CD4-positive, alpha-beta memory T cell (primary cell): Measurements from ENCODE around the gene IL17RB. TPM values are rescaled to one million over a fixed set of nuclear protein-coding genes. Genes with fewer than 3 reads are reported as not detected.

Source experiments
- CTCF ChIA-PET: fragments of 350-600 bp; sonication (Branson Sonifier 250); formaldehyde crosslinking; loops from one replicate; lab custom pipeline; 2021; ENCODE audit warnings: inconsistent platforms; ENCODE audit not compliant: partially characterized antibody; lab: Charles Lee
- POLR2A ChIA-PET: fragments of 350-600 bp; sonication (Branson Sonifier 250); formaldehyde crosslinking; loops from one replicate; lab custom pipeline; 2021; ENCODE audit not compliant: partially characterized antibody; lab: Charles Lee
- DNase-seq, 5 donors: peaks; one replicate each; pipeline versions ENCODE4 v3.0.0 to v3.0.0-alpha.2; 2020 to 2022; ENCODE audit warnings: mixed read lengths in 1 of 5
- H3K27ac ChIP-seq: one replicate; pipeline ENCODE4 v1.7.0; 2013; ENCODE audit warnings: low read depth, low read length
- H3K27me3 ChIP-seq: 2 replicates; pipeline ENCODE4 v1.7.0; 2013; ENCODE audit warnings: mild to moderate bottlenecking, low read length, moderate library complexity; ENCODE audit not compliant: insufficient read depth
- H3K36me3 ChIP-seq: 2 replicates; pipeline ENCODE4 v1.7.0; 2013; ENCODE audit warnings: mild to moderate bottlenecking, low read length, moderate library complexity; ENCODE audit not compliant: insufficient read depth
- H3K4me1 ChIP-seq: 2 replicates; pipeline ENCODE4 v1.7.0; 2013; ENCODE audit warnings: mild to moderate bottlenecking, low read length, moderate library complexity; ENCODE audit not compliant: insufficient read depth
- H3K4me3 ChIP-seq, 2 donors: one replicate each; pipeline ENCODE4 v1.7.0; 2013; ENCODE audit warnings: low read length in 2 of 2, mild to moderate bottlenecking in 1 of 2
- H3K9me3 ChIP-seq, 2 donors: one replicate each; pipeline ENCODE4 v1.7.0; 2013; ENCODE audit warnings: low read length in 2 of 2, control low read depth in 1 of 2; ENCODE audit not compliant: control insufficient read depth in 1 of 2
- H3K27ac Mint-ChIP-seq, 7 donors: one replicate each; pipeline ENCODE4 v1.8.0; 2020 to 2021; ENCODE audit warnings: mixed read lengths in 7 of 7, mild to moderate bottlenecking in 6 of 7, inconsistent platforms in 3 of 7, moderate library complexity in 3 of 7
- H3K27me3 Mint-ChIP-seq, 2 donors: one replicate each; pipeline ENCODE4 v1.8.0; 2020 to 2021; ENCODE audit warnings: mixed read lengths in 2 of 2
- H3K36me3 Mint-ChIP-seq, 2 donors: one replicate each; pipeline ENCODE4 v1.8.0; 2020 to 2021; ENCODE audit warnings: mixed read lengths in 2 of 2, inconsistent platforms in 1 of 2, mild to moderate bottlenecking in 1 of 2
- H3K4me1 Mint-ChIP-seq, 4 donors: one replicate each; pipeline ENCODE4 v1.8.0; 2020 to 2021; ENCODE audit warnings: mixed read lengths in 4 of 4, mild to moderate bottlenecking in 1 of 4
- H3K4me3 Mint-ChIP-seq, 8 donors: one replicate each; pipeline ENCODE4 v1.8.0; 2020 to 2021; ENCODE audit warnings: mixed read lengths in 8 of 8, mild to moderate bottlenecking in 7 of 8, moderate library complexity in 6 of 8, inconsistent platforms in 3 of 8
- H3K9me3 Mint-ChIP-seq, 8 donors: one replicate each; pipeline ENCODE4 v1.8.0; 2020 to 2021; ENCODE audit warnings: mixed read lengths in 8 of 8, mild to moderate bottlenecking in 5 of 8, inconsistent platforms in 3 of 8, moderate library complexity in 1 of 8
- intact Hi-C: fragments of 100-400 bp; cut with micrococcal nuclease; formaldehyde crosslinking; loops from one replicate; pipeline ENCODE4 v1.15.1; 2023
- polyA plus RNA-seq, 2 donors: library from polyadenylated mRNA; unstranded; fragments of 300-500 nt; fragmentation: Illumina TruSeq; gene quantifications; one replicate each; pipeline ENCODE4 v1.2.3, GENCODE V29; 2021
- total RNA-seq, 2 experiments: library from RNA; stranded (reverse); gene quantifications; one replicate each; pipeline ENCODE4 v1.2.3, GENCODE V29; 2021

The IL17RB gene
- total and polyA plus RNA-seq, 4 experiments from 2014 or later, result 0.09 to 1.0 (median 0.76) TPM

DNA sequence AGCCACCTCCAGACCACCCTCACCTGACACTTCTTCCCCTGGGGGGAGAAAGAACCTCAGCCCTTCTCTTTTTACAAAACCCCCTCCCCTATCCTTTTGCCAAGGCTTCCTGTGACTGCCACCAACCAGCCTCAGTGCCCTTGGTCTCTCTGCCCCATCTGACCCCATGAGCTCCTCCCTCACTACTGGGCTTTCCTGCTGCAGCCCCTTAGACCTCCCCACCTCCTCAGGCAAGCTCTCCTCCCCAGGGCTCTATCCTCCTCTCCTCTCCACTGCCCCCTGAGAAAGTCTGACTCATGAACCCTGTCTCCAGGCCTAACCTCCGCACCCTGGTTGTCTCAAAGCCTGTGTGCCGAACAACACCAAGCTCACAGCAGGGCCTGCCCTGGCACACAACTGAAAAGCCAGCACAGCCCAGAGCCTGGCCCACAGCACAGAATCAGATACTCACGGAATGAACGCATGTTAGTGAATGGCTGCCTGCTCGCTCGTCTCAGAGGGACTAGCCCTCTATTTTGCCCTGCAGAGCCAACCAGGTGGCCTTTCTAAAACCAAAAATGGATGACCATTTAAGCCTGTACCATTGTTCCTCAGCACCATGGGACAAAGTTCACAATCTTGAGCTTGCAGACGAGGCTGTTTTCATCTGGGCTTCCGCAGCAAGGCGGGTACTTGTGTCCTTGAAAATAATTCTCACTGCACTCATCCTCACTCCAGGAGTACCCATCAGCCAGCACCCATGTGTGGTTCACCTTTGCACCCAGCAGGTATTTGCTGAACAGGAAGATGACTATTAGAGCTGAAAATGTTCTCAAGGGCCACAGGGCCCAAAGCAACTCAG lies 1.9 kb upstream of the IL17RB start:
- Mint-ChIP-seq H3K27me3 (peaks cover 30 to 35% of the 10 kb centered on the region in 2 donors), H3K4me3 (peak overlapping the region in 7 of 8 donors; percentile 7 to 75 (median 66)), H3K9me3 (no peaks in the 10 kb centered on the region), H3K36me3 (no peaks in the 10 kb centered on the region), H3K27ac (peak overlapping the region in 1 of 7 donors; percentile 8), H3K4me1 (peaks cover 2 to 13% (median 7%) of the 10 kb centered on the region in 4 donors)
- DNase-seq, result no peak
- Histone ChIP-seq H3K27ac (no peak overlapping the region), H3K27me3 (peaks cover 5% of the 10 kb centered on the region), H3K9me3 (no peaks in the 10 kb centered on the region), H3K4me3 (no peak overlapping the region), H3K4me1 (no peaks in the 10 kb centered on the region), H3K36me3 (no peaks in the 10 kb centered on the region)
- ChIA-PET CTCF (interaction anchor here (1.0 kb wide), 1 partner anchor 9 kb away, joined by 3 read pairs; no protein-coding TSS in a partner anchor), POLR2A (interaction anchor here (1.1 kb wide), 1 partner anchor 47 kb away, joined by 5 read pairs; the partner anchor contains the start of gene SELENOK)
- intact Hi-C loops, result no loop called here

GRCh38 chr3:53845103-53845880 lies 1.1 kb upstream of the IL17RB start:
- Mint-ChIP-seq H3K4me1 (peaks cover 2 to 13% (median 7%) of the 10 kb centered on the region in 4 donors), H3K4me3 (peak overlapping the region; percentile 38 to 75 (median 68)), H3K27me3 (peaks cover 30 to 39% of the 10 kb centered on the region in 2 donors), H3K9me3 (no peaks in the 10 kb centered on the region), H3K27ac (peak overlapping the region in 2 of 7 donors; percentile 27 to 63), H3K36me3 (no peaks in the 10 kb centered on the region)
- no peak for DNase-seq
- ChIA-PET POLR2A (interaction anchor here (1.1 kb wide), 2 partner anchors 8 to 46 kb away, joined by 4 to 5 read pairs; partner anchors contain the start of gene SELENOK), CTCF (interaction anchor here (0.9 to 1.0 kb wide), 2 partner anchors 8 to 546 kb away, joined by 3 read pairs; no protein-coding TSS in a partner anchor)
- peak overlapping the region in 1 of 2 donors; percentile 14 for H3K4me3 ChIP-seq
- no peaks in the 10 kb centered on the region for H3K9me3 ChIP-seq
- peaks cover 5% of the 10 kb centered on the region for H3K27me3 ChIP-seq
- H3K36me3 ChIP-seq, result no peaks in the 10 kb centered on the region
- H3K4me1 ChIP-seq, result no peaks in the 10 kb centered on the region
- no peak overlapping the region for H3K27ac ChIP-seq
- intact Hi-C loops, result no loop called here

DNA sequence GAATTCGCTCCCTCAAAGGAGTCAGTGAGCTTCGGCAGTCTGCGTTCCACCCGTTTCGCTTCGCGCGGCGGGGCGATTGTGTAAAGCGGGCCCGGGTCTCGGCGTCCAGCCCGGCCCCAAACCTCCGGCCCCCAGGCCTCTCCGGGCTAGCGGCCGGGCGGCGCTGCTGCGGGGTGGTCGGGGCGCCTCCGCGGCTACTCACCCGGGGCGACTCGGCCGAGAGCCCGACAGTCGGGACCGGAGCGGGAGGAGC lies 561 bp upstream of the IL17RB start:
- H3K27me3 ChIP-seq, result peaks cover 5% of the 10 kb centered on the region
- POLR2A ChIA-PET, result interaction anchor here (1.1 kb wide), 1 partner anchor 8 kb away, joined by 4 read pairs; no protein-coding TSS in a partner anchor

DNA sequence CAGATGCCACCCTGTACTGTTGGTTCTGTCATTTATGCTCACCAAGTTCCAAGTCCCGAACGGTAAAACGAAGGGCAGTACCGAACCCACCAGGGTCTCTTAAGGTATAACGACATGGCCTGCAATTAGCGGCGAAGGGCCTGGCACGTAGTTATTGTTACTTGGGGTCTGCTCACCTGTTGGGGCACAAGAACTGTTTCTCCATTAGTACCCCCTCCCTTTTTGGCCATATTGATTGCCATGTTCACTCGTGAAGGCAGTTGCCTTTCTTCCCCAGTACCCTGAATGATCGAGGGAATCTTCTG lies 435 bp downstream of the IL17RB start:
- no peak overlapping the region for H3K27ac ChIP-seq
- H3K36me3 ChIP-seq, result no peaks in the 10 kb centered on the region
- H3K4me1 ChIP-seq, result no peaks in the 10 kb centered on the region
- peaks cover 5% of the 10 kb centered on the region for H3K27me3 ChIP-seq
- intact Hi-C loops, result no loop called here
- DNase-seq, result no peak
- ChIA-PET CTCF (no interaction called here), POLR2A (no interaction called here)
- H3K9me3 Mint-ChIP-seq, result no peaks in the 10 kb centered on the region
- peak overlapping the region; percentile 28 to 77 (median 64) for H3K4me3 Mint-ChIP-seq
- H3K4me3 ChIP-seq, result no peak overlapping the region
- H3K36me3 Mint-ChIP-seq, result no peaks in the 10 kb centered on the region
- peaks cover 2 to 13% (median 7%) of the 10 kb centered on the region in 4 donors for H3K4me1 Mint-ChIP-seq
- no peaks in the 10 kb centered on the region for H3K9me3 ChIP-seq
- H3K27ac Mint-ChIP-seq, result no peak overlapping the region
- peaks cover 30 to 40% of the 10 kb centered on the region in 2 donors for H3K27me3 Mint-ChIP-seq

More for the DNA sequence above, 561 bp upstream of the IL17RB start:
- Mint-ChIP-seq H3K9me3 (no peaks in the 10 kb centered on the region), H3K36me3 (no peaks in the 10 kb centered on the region), H3K4me1 (peaks cover 2 to 13% (median 7%) of the 10 kb centered on the region in 4 donors), H3K27ac (no peak overlapping the region), H3K4me3 (peak overlapping the region in 6 of 8 donors; percentile 32 to 74 (median 65)), H3K27me3 (peaks cover 30 to 39% of the 10 kb centered on the region in 2 donors)
- H3K4me1 ChIP-seq, result no peaks in the 10 kb centered on the region
- H3K4me3 ChIP-seq, result peak overlapping the region in 1 of 2 donors; percentile 14
- no peaks in the 10 kb centered on the region for H3K36me3 ChIP-seq
- H3K27ac ChIP-seq, result no peak overlapping the region
- intact Hi-C loops, result no loop called here
- CTCF ChIA-PET, result interaction anchor here (0.9 kb wide), 1 partner anchor 547 kb away, joined by 3 read pairs; no protein-coding TSS in a partner anchor
- DNase-seq, result no peak
- H3K9me3 ChIP-seq, result no peaks in the 10 kb centered on the region

- H3K36me3 ChIP-seq, result no peaks in the 10 kb centered on the region
- Mint-ChIP-seq H3K9me3 (no peaks in the 10 kb centered on the region), H3K4me3 (no peak overlapping the region), H3K36me3 (no peaks in the 10 kb centered on the region), H3K4me1 (peaks cover 2 to 8% (median 5%) of the 10 kb centered on the region in 4 donors), H3K27ac (no peak overlapping the region), H3K27me3 (peaks cover 14 to 24% of the 10 kb centered on the region in 2 donors)
- H3K27me3 ChIP-seq, result peaks cover 4% of the 10 kb centered on the region
- no peak for DNase-seq
- no peak overlapping the region for H3K4me3 ChIP-seq
- no peak overlapping the region for H3K27ac ChIP-seq
- ChIA-PET POLR2A (no interaction called here), CTCF (no interaction called here)
- intact Hi-C loops, result no loop called here
- H3K9me3 ChIP-seq, result no peaks in the 10 kb centered on the region
- H3K4me1 ChIP-seq, result no peaks in the 10 kb centered on the region
Observed at GRCh38 chr3:53849916-53850315, 3.5 kb downstream of the IL17RB start.

DNA sequence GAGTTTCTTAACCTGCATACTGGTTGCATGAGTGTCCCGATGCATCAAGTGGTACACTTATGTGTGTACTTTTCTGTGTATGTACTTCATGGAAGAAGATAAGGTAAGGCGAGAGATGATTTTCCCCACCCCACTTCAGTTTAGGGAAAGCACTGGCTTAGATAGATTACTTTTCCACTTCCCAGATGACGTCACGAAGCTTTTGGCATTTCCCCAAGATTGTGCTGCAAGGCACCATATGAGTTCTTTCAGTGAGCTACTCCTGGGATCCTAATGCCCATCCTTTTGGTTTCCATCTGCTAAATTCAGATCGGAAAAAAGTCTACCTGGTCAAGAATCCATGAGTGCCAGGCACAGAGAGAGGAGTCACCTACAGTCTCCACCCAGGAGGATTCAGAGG lies 4.5 kb downstream of the IL17RB start:
- Histone ChIP-seq H3K4me3 (no peak overlapping the region), H3K27me3 (no peaks in the 10 kb centered on the region), H3K4me1 (no peaks in the 10 kb centered on the region), H3K36me3 (no peaks in the 10 kb centered on the region), H3K9me3 (no peaks in the 10 kb centered on the region), H3K27ac (no peak overlapping the region)
- CTCF ChIA-PET, result no interaction called here
- peaks cover 0 to 8% (median 2%) of the 10 kb centered on the region in 4 donors for H3K4me1 Mint-ChIP-seq
- H3K27ac Mint-ChIP-seq, result no peak overlapping the region
- peaks cover 10 to 16% of the 10 kb centered on the region in 2 donors for H3K27me3 Mint-ChIP-seq
- no peaks in the 10 kb centered on the region for H3K9me3 Mint-ChIP-seq
- no peaks in the 10 kb centered on the region for H3K36me3 Mint-ChIP-seq
- DNase-seq, result no peak
- POLR2A ChIA-PET, result no interaction called here
- intact Hi-C loops, result no loop called here
- no peak overlapping the region for H3K4me3 Mint-ChIP-seq

- H3K4me1 ChIP-seq, result no peaks in the 10 kb centered on the region
- no peak overlapping the region for H3K27ac ChIP-seq
- Mint-ChIP-seq H3K4me3 (no peak overlapping the region), H3K27ac (no peak overlapping the region), H3K9me3 (no peaks in the 10 kb centered on the region), H3K27me3 (no peaks in the 10 kb centered on the region), H3K36me3 (peaks cover 11 to 17% of the 10 kb centered on the region in 2 donors), H3K4me1 (no peaks in the 10 kb centered on the region)
- H3K4me3 ChIP-seq, result no peak overlapping the region
- POLR2A ChIA-PET, result no interaction called here
- H3K9me3 ChIP-seq, result no peaks in the 10 kb centered on the region
- no peak for DNase-seq
- H3K36me3 ChIP-seq, result peaks cover 3% of the 10 kb centered on the region
- H3K27me3 ChIP-seq, result no peaks in the 10 kb centered on the region
- CTCF ChIA-PET, result no interaction called here
- intact Hi-C loops, result no loop called here
Observed at GRCh38 chr3:53856964-53857363, 10.6 kb downstream of the IL17RB start.
